ENCODE measurements around the gene H2BK1. TPM values are rescaled to one million over a fixed set of nuclear protein-coding genes. Genes with fewer than 3 reads are reported as not detected.

Gene H2BK1
- total and polyA plus RNA-seq, 2 donors = 0.25 TPM; not detected in 1

- peaks cover 4 to 32% of the 10 kb centered on the region in 2 donors for H3K9me3 ChIP-seq (ENCODE audit: control insufficient read depth in 2 of 2, insufficient read depth in 1 of 2, low read length in 1 of 2)
- no peaks in the 10 kb centered on the region for H3K4me1 ChIP-seq (ENCODE audit: control insufficient read depth in 2 of 2, insufficient read depth in 2 of 2, low read length in 2 of 2)
- DNase-seq (ENCODE audit: low read depth in 6 of 9, low spot score in 9 of 9) = peak in 1 of 9 donors; percentile 6
- H3K36me3 ChIP-seq (ENCODE audit: control insufficient read depth in 2 of 2, insufficient read depth in 2 of 2, low read length in 1 of 2) = no peaks in the 10 kb centered on the region
- 69% methylated on average over 77 of the region's 77 CpGs for WGBS
- no peak overlapping the region for H3K4me3 ChIP-seq (ENCODE audit: low read length in 2 of 2)
- H3K27ac ChIP-seq (ENCODE audit: low read depth in 1 of 2, low read length in 1 of 2) = no peak overlapping the region
- H3K27me3 ChIP-seq (ENCODE audit: control insufficient read depth in 2 of 2, insufficient read depth in 1 of 2, low read length in 1 of 2) = peaks cover 14 to 84% of the 10 kb centered on the region in 2 donors
Measured at GRCh38 chr7:151174246-151175046, 35.8 kb downstream of the H2BK1 start.

GRCh38 chr7:151173386-151174245 lies 36.7 kb downstream of the H2BK1 start:
- Histone ChIP-seq H3K9me3 (ENCODE audit: control insufficient read depth in 2 of 2, insufficient read depth in 1 of 2, low read length in 1 of 2) (peaks cover 4 to 32% of the 10 kb centered on the region in 2 donors), H3K27me3 (ENCODE audit: control insufficient read depth in 2 of 2, insufficient read depth in 1 of 2, low read length in 1 of 2) (peaks cover 22 to 88% of the 10 kb centered on the region in 2 donors), H3K36me3 (ENCODE audit: control insufficient read depth in 2 of 2, insufficient read depth in 2 of 2, low read length in 1 of 2) (no peaks in the 10 kb centered on the region), H3K4me1 (ENCODE audit: control insufficient read depth in 2 of 2, insufficient read depth in 2 of 2, low read length in 2 of 2) (no peaks in the 10 kb centered on the region), H3K27ac (ENCODE audit: low read depth in 1 of 2, low read length in 1 of 2) (no peak overlapping the region), H3K4me3 (ENCODE audit: low read length in 2 of 2) (no peak overlapping the region)
- no peak for DNase-seq (ENCODE audit: low read depth in 6 of 9, low spot score in 9 of 9)
- 91% methylated on average over 43 of the region's 43 CpGs for WGBS

- H3K27ac ChIP-seq (ENCODE audit: low read depth in 1 of 2, low read length in 1 of 2) = no peak overlapping the region
- no peaks in the 10 kb centered on the region for H3K36me3 ChIP-seq (ENCODE audit: control insufficient read depth in 2 of 2, insufficient read depth in 2 of 2, low read length in 1 of 2)
- no peak overlapping the region for H3K4me3 ChIP-seq (ENCODE audit: low read length in 2 of 2)
- no peaks in the 10 kb centered on the region for H3K4me1 ChIP-seq (ENCODE audit: control insufficient read depth in 2 of 2, insufficient read depth in 2 of 2, low read length in 2 of 2)
- DNase-seq (ENCODE audit: low read depth in 6 of 9, low spot score in 9 of 9) = peak; percentile 11 to 73 (median 56)
- 27% methylated on average over 42 of the region's 42 CpGs for WGBS
- peaks cover 33 to 91% of the 10 kb centered on the region in 2 donors for H3K27me3 ChIP-seq (ENCODE audit: control insufficient read depth in 2 of 2, insufficient read depth in 1 of 2, low read length in 1 of 2)
- H3K9me3 ChIP-seq (ENCODE audit: control insufficient read depth in 2 of 2, insufficient read depth in 1 of 2, low read length in 1 of 2) = peaks cover 4 to 32% of the 10 kb centered on the region in 2 donors
Measured at GRCh38 chr7:151172273-151173141, 37.8 kb downstream of the H2BK1 start.

GRCh38 chr7:151168787-151169162 lies 41.5 kb downstream of the H2BK1 start:
- no peak for DNase-seq (ENCODE audit: low read depth in 6 of 9, low spot score in 9 of 9)
- peaks cover 1 to 15% of the 10 kb centered on the region in 2 donors for H3K9me3 ChIP-seq (ENCODE audit: control insufficient read depth in 2 of 2, insufficient read depth in 1 of 2, low read length in 1 of 2)
- H3K27ac ChIP-seq (ENCODE audit: low read depth in 1 of 2, low read length in 1 of 2) = no peak overlapping the region
- H3K4me3 ChIP-seq (ENCODE audit: low read length in 2 of 2) = no peak overlapping the region
- H3K4me1 ChIP-seq (ENCODE audit: control insufficient read depth in 2 of 2, insufficient read depth in 2 of 2, low read length in 2 of 2) = no peaks in the 10 kb centered on the region
- WGBS = 38% methylated on average over 10 of the region's 10 CpGs
- H3K36me3 ChIP-seq (ENCODE audit: control insufficient read depth in 2 of 2, insufficient read depth in 2 of 2, low read length in 1 of 2) = no peaks in the 10 kb centered on the region
- H3K27me3 ChIP-seq (ENCODE audit: control insufficient read depth in 2 of 2, insufficient read depth in 1 of 2, low read length in 1 of 2) = peaks cover 59 to 99% of the 10 kb centered on the region in 2 donors

- Histone ChIP-seq H3K36me3 (ENCODE audit: control insufficient read depth in 2 of 2, insufficient read depth in 2 of 2, low read length in 1 of 2) (no peaks in the 10 kb centered on the region), H3K27me3 (ENCODE audit: control insufficient read depth in 2 of 2, insufficient read depth in 1 of 2, low read length in 1 of 2) (peaks cover 60 to 97% of the 10 kb centered on the region in 2 donors), H3K4me3 (ENCODE audit: low read length in 2 of 2) (peak overlapping the region in 1 of 2 donors; percentile 33), H3K9me3 (ENCODE audit: control insufficient read depth in 2 of 2, insufficient read depth in 1 of 2, low read length in 1 of 2) (peaks cover 0 to 10% of the 10 kb centered on the region in 2 donors), H3K4me1 (ENCODE audit: control insufficient read depth in 2 of 2, insufficient read depth in 2 of 2, low read length in 2 of 2) (no peaks in the 10 kb centered on the region), H3K27ac (ENCODE audit: low read depth in 1 of 2, low read length in 1 of 2) (no peak overlapping the region)
- DNase-seq (ENCODE audit: low read depth in 6 of 9, low spot score in 9 of 9) = peak in 2 of 9 donors; percentile 28 to 35
- 2% methylated on average over 52 of the region's 52 CpGs for WGBS
Measured at GRCh38 chr7:151168003-151168786, 42.1 kb downstream of the H2BK1 start.

GRCh38 chr7:151167197-151167961 lies 42.9 kb downstream of the H2BK1 start, which contains the start of gene GBX1:
GBX1 (minus strand) TSS chr7:151167694; CDS start chr7:151167548, 146 bp downstream.
- peaks cover 62 to 96% of the 10 kb centered on the region in 2 donors for H3K27me3 ChIP-seq (ENCODE audit: control insufficient read depth in 2 of 2, insufficient read depth in 1 of 2, low read length in 1 of 2)
- H3K4me1 ChIP-seq (ENCODE audit: control insufficient read depth in 2 of 2, insufficient read depth in 2 of 2, low read length in 2 of 2) = no peaks in the 10 kb centered on the region
- H3K27ac ChIP-seq (ENCODE audit: low read depth in 1 of 2, low read length in 1 of 2) = no peak within 1 kb of the TSS
- 1% methylated on average over 101 of the region's 101 CpGs for WGBS
- H3K4me3 ChIP-seq (ENCODE audit: low read length in 2 of 2) = peak within 1 kb of the TSS in 1 of 2 donors; percentile 33
- H3K9me3 ChIP-seq (ENCODE audit: control insufficient read depth in 2 of 2, insufficient read depth in 1 of 2, low read length in 1 of 2) = peaks cover 0 to 1% of the 10 kb centered on the region in 2 donors
- H3K36me3 ChIP-seq (ENCODE audit: control insufficient read depth in 2 of 2, insufficient read depth in 2 of 2, low read length in 1 of 2) = no peaks in the 10 kb centered on the region
- no peak for DNase-seq (ENCODE audit: low read depth in 6 of 9, low spot score in 9 of 9)

GRCh38 chr7:151166629-151167196 lies 43.6 kb downstream of the H2BK1 start:
- WGBS = 16% methylated on average over 31 of the region's 31 CpGs
- H3K27me3 ChIP-seq (ENCODE audit: control insufficient read depth in 2 of 2, insufficient read depth in 1 of 2, low read length in 1 of 2) = peaks cover 59 to 89% of the 10 kb centered on the region in 2 donors
- H3K4me1 ChIP-seq (ENCODE audit: control insufficient read depth in 2 of 2, insufficient read depth in 2 of 2, low read length in 2 of 2) = no peaks in the 10 kb centered on the region
- no peaks in the 10 kb centered on the region for H3K9me3 ChIP-seq (ENCODE audit: control insufficient read depth in 2 of 2, insufficient read depth in 1 of 2, low read length in 1 of 2)
- no peak overlapping the region for H3K27ac ChIP-seq (ENCODE audit: low read depth in 1 of 2, low read length in 1 of 2)
- H3K4me3 ChIP-seq (ENCODE audit: low read length in 2 of 2) = peak overlapping the region in 1 of 2 donors; percentile 33
- DNase-seq (ENCODE audit: low read depth in 6 of 9, low spot score in 9 of 9) = no peak
- H3K36me3 ChIP-seq (ENCODE audit: control insufficient read depth in 2 of 2, insufficient read depth in 2 of 2, low read length in 1 of 2) = no peaks in the 10 kb centered on the region

All from thymus (tissue), 11 donors.